Measurements from ENCODE around the gene GPC6.

GPC6 gene

DNA sequence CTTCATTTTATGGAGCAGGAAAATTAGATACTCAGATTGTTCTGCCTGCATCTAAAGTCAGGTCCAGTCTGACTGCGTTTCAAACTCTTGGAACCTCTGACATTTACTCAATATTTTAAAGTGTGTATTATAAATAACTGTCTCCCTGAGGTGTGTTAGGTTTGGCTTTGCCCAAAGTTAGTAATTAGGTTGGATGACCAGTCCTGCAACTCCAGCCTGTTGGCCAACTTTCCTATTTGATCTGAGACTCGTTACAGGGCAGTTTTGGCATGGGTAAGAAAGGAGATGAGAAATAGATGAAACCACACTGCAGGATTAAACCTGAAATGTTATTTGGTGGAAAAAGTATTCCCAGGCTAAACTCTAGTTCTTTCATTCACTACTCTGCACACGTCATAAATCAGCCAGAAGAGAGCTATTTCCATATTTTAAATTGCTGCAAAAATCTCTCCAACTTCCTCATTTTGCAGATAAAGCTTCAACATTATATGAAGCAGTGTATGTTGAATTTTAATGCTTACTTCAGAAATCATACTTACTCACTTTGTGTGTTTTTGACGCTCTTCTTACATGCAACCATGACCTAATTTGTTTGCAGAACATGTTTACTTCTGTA is 895.8 kb downstream of the GPC6 start:
- DNase-seq, result no peak
- TF ChIP-seq, protein P1, sequence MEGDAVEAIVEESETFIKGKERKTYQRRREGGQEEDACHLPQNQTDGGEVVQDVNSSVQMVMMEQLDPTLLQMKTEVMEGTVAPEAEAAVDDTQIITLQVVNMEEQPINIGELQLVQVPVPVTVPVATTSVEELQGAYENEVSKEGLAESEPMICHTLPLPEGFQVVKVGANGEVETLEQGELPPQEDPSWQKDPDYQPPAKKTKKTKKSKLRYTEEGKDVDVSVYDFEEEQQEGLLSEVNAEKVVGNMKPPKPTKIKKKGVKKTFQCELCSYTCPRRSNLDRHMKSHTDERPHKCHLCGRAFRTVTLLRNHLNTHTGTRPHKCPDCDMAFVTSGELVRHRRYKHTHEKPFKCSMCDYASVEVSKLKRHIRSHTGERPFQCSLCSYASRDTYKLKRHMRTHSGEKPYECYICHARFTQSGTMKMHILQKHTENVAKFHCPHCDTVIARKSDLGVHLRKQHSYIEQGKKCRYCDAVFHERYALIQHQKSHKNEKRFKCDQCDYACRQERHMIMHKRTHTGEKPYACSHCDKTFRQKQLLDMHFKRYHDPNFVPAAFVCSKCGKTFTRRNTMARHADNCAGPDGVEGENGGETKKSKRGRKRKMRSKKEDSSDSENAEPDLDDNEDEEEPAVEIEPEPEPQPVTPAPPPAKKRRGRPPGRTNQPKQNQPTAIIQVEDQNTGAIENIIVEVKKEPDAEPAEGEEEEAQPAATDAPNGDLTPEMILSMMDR (IDR thresholded peaks at IDR 0.05; ENCODE audit: low read depth, low read length), result no peak
- no peak overlapping the region for H3K27ac ChIP-seq

DNA sequence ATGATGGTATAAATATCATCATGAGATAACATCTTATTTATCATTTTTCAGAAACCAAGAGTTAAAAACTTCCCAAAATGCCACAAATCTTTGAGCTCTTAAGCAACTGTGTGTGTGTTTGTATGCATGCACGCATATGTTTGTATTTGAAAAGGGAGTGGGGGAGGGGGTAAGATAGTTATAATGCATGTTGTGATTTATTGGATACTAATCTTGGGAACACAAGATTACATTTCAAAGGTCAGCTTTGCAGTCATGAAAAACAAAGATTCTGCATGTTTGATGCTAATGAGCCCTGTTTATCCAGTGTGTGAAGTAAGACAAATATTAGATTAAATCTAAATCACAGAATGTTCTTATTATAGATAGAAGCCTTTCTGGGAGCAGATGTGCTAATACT is 897.0 kb downstream of the GPC6 start:
- H3K27me3 ChIP-seq (ENCODE audit: insufficient read depth, low read depth, severe bottlenecking), result no peaks in the 10 kb centered on the region
- TF ChIP-seq, protein P1 (IDR thresholded peaks at IDR 0.05; ENCODE audit: low read depth, low read length), result no peak
- no peak for DNase-seq
- H3K4me3 ChIP-seq (ENCODE audit: low read depth, low read length), result no peak overlapping the region
- 0 out of 2 replicates have a peak, but pooled peaks cover 2% of the 10 kb centered on the region for H3K36me3 ChIP-seq
- H3K27ac ChIP-seq, result no peak overlapping the region
- H3K9me3 ChIP-seq (ENCODE audit: severe bottlenecking), result no peaks in the 10 kb centered on the region

More for the DNA sequence above, 895.8 kb downstream of the GPC6 start:
- 0 out of 2 replicates have a peak, but pooled peaks cover 2% of the 10 kb centered on the region for H3K36me3 ChIP-seq
- no peaks in the 10 kb centered on the region for H3K27me3 ChIP-seq (ENCODE audit: insufficient read depth, low read depth, severe bottlenecking)
- no peaks in the 10 kb centered on the region for H3K9me3 ChIP-seq (ENCODE audit: severe bottlenecking)
- no peak overlapping the region for H3K4me3 ChIP-seq (ENCODE audit: low read depth, low read length)

DNA sequence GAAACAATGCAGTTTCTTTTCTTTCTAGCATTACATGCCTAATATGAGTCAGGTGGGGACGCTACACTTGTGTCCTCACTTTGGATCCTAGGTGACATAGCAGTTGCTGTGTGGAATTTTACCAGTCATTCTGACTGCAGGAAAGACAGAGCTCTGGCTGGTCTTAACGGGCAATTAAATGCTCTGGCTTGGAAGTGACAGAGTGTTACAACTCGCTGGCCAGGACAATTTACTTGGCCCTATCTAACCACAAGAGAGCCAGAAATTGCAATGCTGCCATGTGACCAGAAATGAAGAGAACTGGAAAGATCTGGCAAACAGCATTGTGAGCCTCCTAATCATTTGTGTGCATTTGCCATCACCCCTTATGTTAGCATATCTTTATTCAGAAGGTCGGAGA is 901.8 kb downstream of the GPC6 start:
- no peak for DNase-seq
- H3K27ac ChIP-seq, result no peak overlapping the region

DNA sequence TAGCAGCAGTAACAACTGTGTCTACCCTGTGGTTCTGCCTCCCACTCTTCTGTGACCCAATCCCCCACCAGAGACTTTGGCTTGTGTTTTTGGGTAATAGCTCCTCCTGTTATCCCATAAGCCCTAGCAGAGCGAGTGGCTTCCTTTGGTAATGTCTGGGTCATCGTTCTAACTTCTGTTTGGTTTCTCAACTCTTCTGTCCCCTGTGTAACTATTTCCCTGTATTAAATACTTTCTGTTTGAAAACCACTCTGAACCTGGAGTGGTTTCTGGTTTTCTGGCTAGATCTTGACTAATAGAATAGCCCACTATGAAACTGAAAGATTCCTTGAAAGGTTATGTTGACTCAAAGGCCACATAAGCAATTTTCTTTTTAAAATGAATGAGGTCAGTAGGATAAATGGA is 902.9 kb downstream of the GPC6 start:
- Histone ChIP-seq H3K9me3 (ENCODE audit: severe bottlenecking) (no peaks in the 10 kb centered on the region), H3K4me3 (ENCODE audit: low read depth, low read length) (no peak overlapping the region), H3K36me3 (no peaks in the 10 kb centered on the region), H3K27me3 (ENCODE audit: insufficient read depth, low read depth, severe bottlenecking) (no peaks in the 10 kb centered on the region), H3K27ac (no peak overlapping the region)
- TF ChIP-seq, protein P1 (IDR thresholded peaks at IDR 0.05; ENCODE audit: low read depth, low read length), result no peak
- DNase-seq, result no peak

More for the DNA sequence above, 901.8 kb downstream of the GPC6 start:
- no peaks in the 10 kb centered on the region for H3K36me3 ChIP-seq
- TF ChIP-seq, protein P1 (IDR thresholded peaks at IDR 0.05; ENCODE audit: low read depth, low read length), result no peak
- no peaks in the 10 kb centered on the region for H3K27me3 ChIP-seq (ENCODE audit: insufficient read depth, low read depth, severe bottlenecking)
- H3K4me3 ChIP-seq (ENCODE audit: low read depth, low read length), result no peak overlapping the region
- H3K9me3 ChIP-seq (ENCODE audit: severe bottlenecking), result no peaks in the 10 kb centered on the region

DNA sequence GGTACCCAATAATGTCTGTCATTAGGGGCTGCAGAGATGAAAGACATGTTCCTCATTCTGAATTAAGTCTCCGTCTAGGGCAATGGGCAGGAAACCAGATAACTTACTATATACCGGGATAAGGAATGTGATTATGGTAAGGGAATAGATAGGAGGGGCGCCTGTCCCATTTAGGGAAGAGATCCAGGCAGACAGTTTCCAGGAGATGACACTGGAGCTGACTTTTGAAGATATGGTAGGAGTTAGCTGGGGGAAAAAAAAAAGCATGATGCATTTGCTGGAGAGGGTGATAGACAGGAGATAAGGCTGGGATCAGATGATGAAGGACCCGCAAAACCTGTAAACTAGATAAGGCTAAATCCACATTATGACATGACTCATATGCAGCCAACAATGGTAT is 912.2 kb downstream of the GPC6 start:
- Histone ChIP-seq H3K9me3 (ENCODE audit: severe bottlenecking) (no peaks in the 10 kb centered on the region), H3K36me3 (no peaks in the 10 kb centered on the region), H3K27ac (no peak overlapping the region), H3K27me3 (ENCODE audit: insufficient read depth, low read depth, severe bottlenecking) (no peaks in the 10 kb centered on the region), H3K4me3 (ENCODE audit: low read depth, low read length) (no peak overlapping the region)
- DNase-seq, result no peak
- TF ChIP-seq, protein P1 (IDR thresholded peaks at IDR 0.05; ENCODE audit: low read depth, low read length), result no peak
